ENCODE measurements around the gene PDE6B. TPM values are rescaled to one million over a fixed set of nuclear protein-coding genes. Genes with fewer than 3 reads are reported as not detected.
"Not testable (repeated sequence)": the region's sequence is repeated elsewhere in the genome, so short reads cannot be mapped to it uniquely, and the experiment has no call there.

Gene PDE6B
- total RNA-seq, 6 donors from 2014 or later: 4.2 to 28.3 (median 9.0) TPM

DNA sequence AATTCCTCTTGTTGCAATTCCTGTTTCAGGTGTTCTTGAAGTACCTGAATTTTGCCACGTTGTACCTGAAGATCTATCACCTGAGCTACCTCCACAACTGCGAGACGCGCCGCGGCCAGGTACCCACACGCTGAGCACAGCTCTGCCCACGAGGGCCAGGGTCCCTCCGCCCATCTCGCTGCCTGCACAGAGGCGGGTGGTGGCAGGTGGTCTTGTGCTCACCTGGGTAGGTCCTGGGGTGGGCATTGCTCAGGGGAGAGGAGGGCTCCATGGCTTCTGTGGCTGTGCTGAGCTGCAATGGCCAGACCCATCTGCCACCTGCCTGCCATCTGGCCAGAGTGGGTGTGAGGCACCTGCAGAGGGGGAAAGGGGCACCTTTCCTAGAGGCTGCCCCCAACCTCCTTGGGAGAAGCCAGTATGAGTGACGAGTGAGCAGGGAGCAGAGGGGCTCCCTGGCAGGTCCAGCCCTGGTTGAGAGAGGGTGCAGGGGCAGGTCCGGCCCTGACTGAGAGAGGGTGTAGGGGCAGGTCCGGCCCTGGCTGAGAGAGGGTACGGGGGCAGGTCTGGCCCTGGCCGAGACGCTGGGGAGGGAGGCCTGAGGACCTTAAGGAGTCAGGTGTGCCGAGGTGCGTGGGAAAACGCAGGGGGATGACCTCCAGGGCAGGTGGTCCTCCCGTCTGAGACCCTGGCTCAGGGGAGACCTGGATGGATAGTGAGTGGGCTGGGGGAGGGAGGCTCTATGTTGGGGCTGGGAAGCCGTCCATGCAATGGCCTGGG lies 10.7 kb downstream of the PDE6B start:
- WGBS, 2 donors: 81 to 85% methylated on average over 17 to 22 of the region's 22 CpGs
- no peak overlapping the region for H3K4me3 ChIP-seq

GRCh38 chr4:636628-637159 lies 11.3 kb downstream of the PDE6B start:
- Histone ChIP-seq H3K27me3 (no peaks in the 10 kb centered on the region), H3K27ac (no peak overlapping the region), H3K4me1 (no peaks in the 10 kb centered on the region), H3K4me3 (no peak overlapping the region), H3K9me3 (peaks cover 0 to 4% (median 0%) of the 10 kb centered on the region in 4 donors), H3K36me3 (no peaks in the 10 kb centered on the region)
- 80 to 84% methylated on average over 6 to 13 of the region's 13 CpGs for WGBS, 2 donors
- ATAC-seq (ENCODE audit: low FRiP score in 2 of 2): no peak
- no peak for DNase-seq
- TF ChIP-seq, protein P1, sequence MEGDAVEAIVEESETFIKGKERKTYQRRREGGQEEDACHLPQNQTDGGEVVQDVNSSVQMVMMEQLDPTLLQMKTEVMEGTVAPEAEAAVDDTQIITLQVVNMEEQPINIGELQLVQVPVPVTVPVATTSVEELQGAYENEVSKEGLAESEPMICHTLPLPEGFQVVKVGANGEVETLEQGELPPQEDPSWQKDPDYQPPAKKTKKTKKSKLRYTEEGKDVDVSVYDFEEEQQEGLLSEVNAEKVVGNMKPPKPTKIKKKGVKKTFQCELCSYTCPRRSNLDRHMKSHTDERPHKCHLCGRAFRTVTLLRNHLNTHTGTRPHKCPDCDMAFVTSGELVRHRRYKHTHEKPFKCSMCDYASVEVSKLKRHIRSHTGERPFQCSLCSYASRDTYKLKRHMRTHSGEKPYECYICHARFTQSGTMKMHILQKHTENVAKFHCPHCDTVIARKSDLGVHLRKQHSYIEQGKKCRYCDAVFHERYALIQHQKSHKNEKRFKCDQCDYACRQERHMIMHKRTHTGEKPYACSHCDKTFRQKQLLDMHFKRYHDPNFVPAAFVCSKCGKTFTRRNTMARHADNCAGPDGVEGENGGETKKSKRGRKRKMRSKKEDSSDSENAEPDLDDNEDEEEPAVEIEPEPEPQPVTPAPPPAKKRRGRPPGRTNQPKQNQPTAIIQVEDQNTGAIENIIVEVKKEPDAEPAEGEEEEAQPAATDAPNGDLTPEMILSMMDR (IDR thresholded peaks at IDR 0.05): no peak
- TF ChIP-seq POLR2A (IDR thresholded peaks at IDR 0.05) (no peak), POLR2AphosphoS5 (IDR thresholded peaks at IDR 0.05) (no peak), EP300 (IDR thresholded peaks at IDR 0.05) (no peak)

More for the DNA sequence above, 10.7 kb downstream of the PDE6B start:
- ATAC-seq (ENCODE audit: low FRiP score in 2 of 2) (peak in 1 of 2 donors; percentile 3), DNase-seq (peak in 1 of 2 donors; percentile 82)
- Histone ChIP-seq H3K27ac (no peak overlapping the region), H3K36me3 (no peaks in the 10 kb centered on the region), H3K4me1 (no peaks in the 10 kb centered on the region), H3K9me3 (no peaks in the 10 kb centered on the region), H3K27me3 (no peaks in the 10 kb centered on the region)
- no peak for TF ChIP-seq POLR2A (IDR thresholded peaks at IDR 0.05)
- TF ChIP-seq, protein P1 (IDR thresholded peaks at IDR 0.05): no peak
- TF ChIP-seq EP300 (IDR thresholded peaks at IDR 0.05): no peak
- no peak for TF ChIP-seq POLR2AphosphoS5 (IDR thresholded peaks at IDR 0.05)

- H3K9me3 ChIP-seq: peaks cover 0 to 4% (median 0%) of the 10 kb centered on the region in 4 donors
- H3K27ac ChIP-seq: no peak overlapping the region
- H3K4me1 ChIP-seq: no peaks in the 10 kb centered on the region
- TF ChIP-seq POLR2AphosphoS5 (IDR thresholded peaks at IDR 0.05) (no peak), POLR2A (IDR thresholded peaks at IDR 0.05) (no peak), EP300 (IDR thresholded peaks at IDR 0.05) (no peak)
- TF ChIP-seq, protein P1 (IDR thresholded peaks at IDR 0.05): no peak
- ATAC-seq (ENCODE audit: low FRiP score in 2 of 2) (no peak), DNase-seq (peak in 1 of 2 donors; percentile 71)
- 76 to 80% methylated on average over 28 to 32 of the region's 32 CpGs for WGBS, 2 donors
- H3K4me3 ChIP-seq: no peak overlapping the region
- H3K27me3 ChIP-seq: no peaks in the 10 kb centered on the region
- no peaks in the 10 kb centered on the region for H3K36me3 ChIP-seq
Measured at GRCh38 chr4:637536-638280, 12.3 kb downstream of the PDE6B start.

- not testable (repeated sequence) for ATAC-seq (ENCODE audit: low FRiP score in 2 of 2); H3K27me3 ChIP-seq; H3K36me3 ChIP-seq; H3K9me3 ChIP-seq; DNase-seq; H3K4me1 ChIP-seq; H3K4me3 ChIP-seq; H3K27ac ChIP-seq
- WGBS, 2 donors: 80 to 87% methylated on average over 6 of the region's 6 CpGs
Measured at GRCh38 chr4:642366-642765, 17.0 kb downstream of the PDE6B start.

- ATAC-seq (ENCODE audit: low FRiP score in 2 of 2): no peak
- WGBS, 2 donors: 57 to 81% methylated on average over 32 of the region's 32 CpGs
- DNase-seq: peak in 1 of 2 donors; percentile 81
- Histone ChIP-seq H3K27ac (no peak overlapping the region), H3K36me3 (no peaks in the 10 kb centered on the region), H3K9me3 (peaks cover 0 to 2% (median 0%) of the 10 kb centered on the region in 4 donors), H3K4me3 (no peak overlapping the region), H3K4me1 (peaks cover 0 to 8% (median 0%) of the 10 kb centered on the region in 4 donors), H3K27me3 (peaks cover 0 to 13% (median 4%) of the 10 kb centered on the region in 4 donors)
- TF ChIP-seq POLR2AphosphoS5 (IDR thresholded peaks at IDR 0.05) (no peak), EP300 (IDR thresholded peaks at IDR 0.05) (no peak), POLR2A (IDR thresholded peaks at IDR 0.05) (no peak)
- TF ChIP-seq, protein P1 (IDR thresholded peaks at IDR 0.05): no peak
Measured at GRCh38 chr4:646460-646859, 21.1 kb downstream of the PDE6B start.

All from upper lobe of left lung (tissue), 6 donors.